Measurements from ENCODE around the gene INPP5K.
"Not testable (repeated sequence)": the region's sequence is repeated elsewhere in the genome, so short reads cannot be mapped to it uniquely, and the experiment has no call there.

Gene INPP5K

GRCh38 chr17:1546292-1546922, 30.0 kb upstream of the INPP5K start:
- DNase-seq, result no peak

DNA sequence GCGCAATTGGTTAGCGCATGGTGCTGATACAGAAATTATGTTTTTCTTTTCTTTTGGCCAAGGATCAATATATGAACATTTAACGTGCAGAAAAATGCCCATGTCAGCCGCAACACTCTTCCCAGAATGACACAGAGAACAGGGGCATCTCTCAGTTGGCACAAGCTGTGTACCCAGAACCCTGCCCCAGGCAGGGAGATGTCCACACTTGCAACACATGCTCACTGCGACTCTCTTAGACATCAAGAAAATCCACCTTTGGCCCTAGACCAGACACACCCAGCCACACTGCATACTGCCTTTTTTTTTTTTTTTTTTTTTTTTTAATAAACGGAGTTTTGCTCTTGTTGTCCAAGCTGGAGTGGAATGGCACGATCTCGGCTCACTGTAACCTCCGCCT, 29.2 kb upstream of the INPP5K start:
- DNase-seq, result no peak

DNA sequence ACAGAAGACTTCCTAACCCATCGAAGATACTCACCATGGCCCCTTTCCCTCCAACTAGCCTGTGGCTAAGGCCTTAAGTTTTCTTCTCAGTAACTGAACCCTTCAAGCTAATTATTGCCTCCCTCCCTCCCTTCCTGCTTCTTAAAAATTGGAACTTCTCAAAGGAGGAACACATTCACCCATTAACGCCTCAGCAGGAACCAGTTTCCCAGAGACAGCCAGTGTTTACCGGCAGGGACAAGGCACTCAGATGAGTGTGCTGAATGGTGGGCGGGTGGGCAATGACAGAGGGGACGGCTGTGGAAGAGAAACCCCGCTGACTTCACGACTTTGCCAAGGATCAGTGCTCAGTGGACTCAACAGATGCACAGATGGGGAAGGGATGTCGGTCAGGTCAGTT, 25.9 kb upstream of the INPP5K start:
- no peak for DNase-seq

DNA sequence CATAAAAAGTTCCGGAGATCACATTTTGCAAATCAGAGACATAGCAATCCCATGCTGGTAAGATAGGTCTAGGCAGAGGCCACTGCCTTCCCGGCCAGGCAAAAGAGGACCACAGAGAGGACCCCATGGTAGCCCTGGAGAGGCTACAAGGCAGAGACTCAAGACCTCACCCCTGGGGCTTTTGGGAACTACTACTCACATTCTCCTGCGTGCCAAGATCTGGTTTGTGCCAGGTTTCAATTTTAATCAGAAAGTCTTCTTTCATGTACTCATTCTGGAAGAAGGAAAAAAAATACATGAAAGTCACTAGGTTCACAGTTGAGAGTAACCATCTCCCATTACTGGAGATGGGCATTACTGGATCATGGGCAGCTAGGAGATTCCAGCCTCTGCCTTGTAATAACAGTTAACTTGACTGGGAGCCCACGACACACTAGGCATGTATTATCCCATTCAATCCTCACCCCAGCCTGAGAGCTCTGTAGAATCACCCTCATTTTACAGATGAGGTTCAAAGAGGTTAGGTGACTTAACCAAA, 25.0 kb upstream of the INPP5K start:
- DNase-seq, result no peak

DNA sequence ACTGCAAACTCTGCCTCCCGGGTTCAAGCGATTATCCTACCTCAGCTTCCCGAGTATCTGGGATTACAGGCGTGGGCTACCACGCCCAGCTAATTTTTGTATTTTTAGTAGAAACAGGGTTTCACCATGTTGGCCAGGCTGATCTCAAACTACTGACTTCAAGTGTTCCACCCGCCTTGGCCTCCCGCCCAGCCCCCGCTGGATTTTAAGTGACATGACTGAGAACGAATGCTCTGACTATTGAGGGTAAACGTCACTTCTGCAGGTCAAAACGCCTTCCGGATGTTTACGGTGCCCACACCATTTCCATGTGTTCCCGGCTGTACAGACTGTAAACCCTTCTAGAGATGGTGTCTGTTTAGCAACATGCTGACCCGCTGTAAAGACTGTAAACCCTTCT, 23.4 kb upstream of the INPP5K start:
- no peak for DNase-seq

GRCh38 chr17:1535737-1536136, 19.3 kb upstream of the INPP5K start:
- no peak for DNase-seq

DNA sequence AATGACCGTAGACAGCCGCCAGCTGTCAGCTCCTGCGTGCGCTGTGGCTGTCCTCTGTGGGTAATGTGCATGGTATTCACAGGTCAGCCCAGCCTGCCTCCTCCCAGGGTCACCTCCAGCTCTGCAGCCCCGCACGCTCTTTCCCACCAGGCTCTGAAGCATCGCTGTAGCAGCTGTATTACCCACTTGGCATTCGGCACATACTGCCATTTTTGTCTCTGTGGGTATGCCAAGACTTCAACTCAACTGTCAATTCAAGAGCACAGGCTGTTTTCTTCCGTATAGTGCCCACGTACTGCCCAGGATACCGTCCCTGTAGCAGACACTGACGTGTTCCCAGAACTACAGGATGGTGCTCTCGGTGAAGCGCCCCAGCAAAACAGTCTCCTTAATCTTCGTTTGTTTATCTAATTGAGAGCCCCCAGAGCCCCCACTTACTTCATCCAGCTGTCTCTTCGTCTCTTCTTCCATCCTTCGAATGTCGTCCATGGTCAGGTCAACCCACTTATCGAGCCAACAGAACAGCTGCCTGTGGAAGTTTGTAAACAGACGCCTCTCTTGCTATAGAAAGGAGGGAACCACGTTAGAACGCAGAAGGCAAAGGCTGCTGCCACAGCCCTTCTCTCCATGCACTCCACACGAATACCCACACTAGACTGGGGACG, 17.4 kb upstream of the INPP5K start:
- no peak for DNase-seq

DNA sequence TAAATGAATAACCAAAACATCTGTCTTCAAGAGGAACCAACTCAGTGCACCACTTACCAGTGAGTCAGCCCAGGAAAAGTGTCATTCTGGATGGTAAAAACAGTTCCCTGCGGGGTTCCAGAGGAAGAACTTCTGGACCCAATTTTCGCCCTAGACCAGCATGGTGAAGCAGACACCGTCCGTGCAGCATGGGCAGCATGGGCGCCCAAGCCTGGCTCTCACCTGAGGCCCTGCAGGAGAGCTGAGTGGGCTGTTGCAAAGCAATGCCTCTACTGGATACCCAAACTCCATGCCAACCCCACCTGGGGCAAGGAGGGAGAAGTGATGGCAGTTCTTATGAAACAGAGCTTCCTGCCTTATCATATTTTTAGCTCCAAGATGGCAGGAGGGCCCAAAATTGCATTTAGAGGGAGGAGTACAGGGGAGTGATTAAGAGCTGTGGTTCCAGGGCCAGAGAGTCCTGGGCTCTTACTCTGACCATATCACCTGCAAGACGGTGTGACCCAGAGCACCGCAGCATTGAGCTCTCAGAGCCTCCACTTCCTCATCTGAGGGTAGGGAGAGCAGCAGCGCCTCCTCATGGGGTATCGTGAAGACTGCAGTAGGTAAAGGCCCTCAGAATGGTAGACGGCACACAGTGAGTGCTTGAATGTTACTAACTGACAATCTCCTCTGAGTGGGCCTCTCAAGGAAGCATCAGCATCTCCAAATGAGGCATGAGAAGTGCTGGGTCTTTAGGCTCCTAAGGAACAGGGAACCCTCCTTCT, 16.6 kb upstream of the INPP5K start:
- DNase-seq, result no peak

DNA sequence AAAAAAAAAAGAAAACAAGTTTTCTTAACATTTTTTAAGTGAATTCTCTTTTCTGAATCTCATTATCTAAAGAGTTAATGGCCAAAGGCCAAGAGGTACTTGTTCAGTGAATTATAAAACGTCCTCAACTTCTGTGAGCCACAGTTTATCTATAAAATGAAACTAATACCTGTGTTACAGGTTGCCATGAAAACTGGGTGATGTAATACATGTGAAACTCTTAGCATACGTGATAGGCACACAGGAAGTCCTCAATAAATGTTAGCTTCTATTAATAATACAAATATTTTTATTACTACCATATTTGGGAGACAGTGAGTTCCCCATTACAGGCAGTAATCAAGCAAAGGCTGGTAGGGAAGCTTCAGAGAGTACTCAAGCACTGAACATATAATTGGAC, 13.5 kb upstream of the INPP5K start:
- DNase-seq, result no peak

DNA sequence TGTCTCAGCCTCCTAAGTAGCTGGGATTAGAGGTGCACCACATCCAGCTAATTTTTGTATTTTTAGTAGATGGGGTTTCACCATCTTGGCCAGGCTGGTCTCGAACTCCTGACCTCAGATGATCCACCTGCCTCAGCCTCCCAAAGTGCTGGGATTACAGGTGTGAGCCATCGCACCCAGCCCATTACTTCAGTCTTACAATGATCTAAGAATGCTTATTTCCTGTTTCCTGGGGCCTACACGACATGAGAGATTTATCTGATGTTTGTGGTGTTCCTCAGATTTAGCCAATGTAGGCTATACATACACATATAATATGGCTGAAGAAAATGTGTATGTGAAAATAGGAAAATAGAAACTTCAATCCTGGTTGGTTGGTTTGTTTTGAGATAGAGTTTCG, 10.5 kb upstream of the INPP5K start:
- DNase-seq, result not testable (repeated sequence)

DNA sequence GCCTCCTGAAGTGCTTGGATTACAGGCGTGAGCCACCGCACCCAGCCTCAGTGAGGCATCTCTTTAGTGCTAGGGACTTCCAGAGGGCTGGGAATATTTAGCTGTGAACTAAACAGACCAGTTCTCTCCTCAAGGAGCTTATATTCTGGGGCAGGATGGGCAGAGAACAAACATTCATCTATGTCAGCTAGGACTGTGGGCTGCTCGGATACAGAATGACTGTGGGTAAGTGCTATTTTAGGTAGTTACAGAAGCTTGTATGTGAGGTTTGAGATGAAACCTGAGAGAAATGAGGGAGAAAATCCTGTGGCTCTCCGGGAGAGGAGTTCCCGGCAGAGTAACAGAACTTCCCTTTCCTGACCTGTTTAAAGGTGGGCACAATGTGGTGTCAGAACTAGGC, 6.2 kb upstream of the INPP5K start:
- DNase-seq, result no peak

GRCh38 chr17:1521086-1521640, 4.8 kb upstream of the INPP5K start:
- DNase-seq, result no peak

DNA sequence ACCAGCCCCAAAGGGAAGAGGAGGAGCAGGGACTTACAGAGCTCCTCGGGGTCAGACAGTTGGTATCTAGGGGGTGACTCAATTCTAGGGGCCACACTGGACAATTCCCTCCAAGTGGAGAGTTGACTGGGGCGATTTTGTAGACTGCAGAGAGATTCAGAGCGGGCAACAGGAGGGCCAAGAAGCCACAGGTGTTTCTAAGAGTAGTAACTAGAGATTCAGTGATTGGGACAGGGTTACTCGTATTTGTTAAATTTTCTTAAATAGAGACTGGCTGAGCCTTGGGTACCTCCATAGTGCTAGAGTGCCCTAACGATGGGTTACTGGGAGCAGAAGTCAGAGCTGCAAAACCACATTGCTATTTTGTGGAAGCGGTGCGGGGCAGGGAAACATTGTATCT, 3.3 kb upstream of the INPP5K start:
- DNase-seq, result no peak

DNA sequence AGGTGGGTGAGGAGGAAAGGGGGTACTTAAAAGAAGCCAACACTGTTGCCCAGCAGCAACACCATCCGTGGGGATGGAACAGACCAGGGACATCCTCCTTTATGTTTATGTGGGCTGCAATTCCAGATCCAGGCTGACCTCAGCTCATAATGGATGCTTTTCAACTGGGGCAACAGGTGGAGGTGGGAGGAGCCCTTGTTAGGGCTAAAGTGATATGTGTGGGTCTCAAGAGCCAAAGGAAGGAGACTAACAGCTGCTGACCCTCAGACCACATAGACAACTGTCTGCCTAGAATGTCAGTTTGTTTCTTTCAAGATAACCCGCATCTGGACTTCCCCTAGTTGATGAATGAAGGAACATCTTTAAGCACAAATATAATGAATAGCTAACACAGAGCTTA, 2.0 kb upstream of the INPP5K start:
- DNase-seq, result no peak

- DNase-seq, result peak; percentile 35
These were observed 598 bp downstream of the INPP5K start for GRCh38 chr17:1515640-1516387.

DNA sequence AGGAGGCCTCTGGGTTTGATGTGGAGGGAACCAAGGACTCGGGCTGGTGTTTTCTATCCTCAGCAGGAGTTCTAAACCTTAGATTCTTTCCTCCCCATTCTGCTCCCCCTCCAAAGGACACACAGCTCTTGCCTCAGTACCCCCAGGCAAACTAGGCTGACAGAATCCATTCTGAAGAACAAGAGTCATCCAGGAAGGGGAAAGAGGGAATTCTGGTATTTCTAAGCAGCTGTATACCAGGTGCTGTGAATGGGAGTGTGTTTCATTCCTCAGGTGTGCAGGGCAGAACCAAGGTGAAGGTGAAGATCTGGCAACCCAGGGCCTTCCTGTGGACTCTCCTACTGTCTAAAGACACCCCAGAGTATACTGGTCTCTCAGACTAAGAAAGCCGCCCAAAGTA, 4.1 kb downstream of the INPP5K start:
- no peak for DNase-seq

GRCh38 chr17:1511756-1512321, 4.6 kb downstream of the INPP5K start:
- DNase-seq, result peak; percentile 36

- DNase-seq, result no peak
These were observed 5.1 kb downstream of the INPP5K start for GRCh38 chr17:1511290-1511689.

DNA sequence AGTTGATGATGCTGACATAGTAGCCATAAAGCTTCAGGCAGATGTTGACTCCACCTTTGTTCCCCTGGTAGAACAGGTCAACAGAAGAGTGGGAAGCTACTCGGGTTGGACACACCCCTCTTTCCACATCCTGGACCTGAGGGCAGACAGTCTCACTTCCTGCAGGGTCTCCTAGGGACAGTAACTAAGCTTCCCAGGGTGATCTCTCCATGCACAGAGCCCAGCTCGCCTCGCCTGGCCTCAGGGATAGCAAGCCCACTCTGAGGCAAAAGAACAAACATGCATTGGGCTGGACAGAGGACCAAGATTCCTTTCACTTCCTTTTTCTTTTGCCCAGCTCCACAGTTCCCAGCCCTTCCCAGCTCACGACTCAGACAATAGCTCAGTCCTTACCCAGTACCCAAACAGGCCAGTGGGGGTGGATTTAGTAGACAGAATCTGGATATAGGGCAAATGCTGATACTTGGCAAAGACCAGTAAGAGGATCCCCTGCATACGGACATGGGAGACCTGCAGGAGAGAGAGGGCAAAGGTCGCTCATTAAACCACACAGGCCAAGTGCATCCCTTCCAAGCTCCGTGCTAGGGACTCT, 7.0 kb downstream of the INPP5K start:
- DNase-seq, result no peak

DNA sequence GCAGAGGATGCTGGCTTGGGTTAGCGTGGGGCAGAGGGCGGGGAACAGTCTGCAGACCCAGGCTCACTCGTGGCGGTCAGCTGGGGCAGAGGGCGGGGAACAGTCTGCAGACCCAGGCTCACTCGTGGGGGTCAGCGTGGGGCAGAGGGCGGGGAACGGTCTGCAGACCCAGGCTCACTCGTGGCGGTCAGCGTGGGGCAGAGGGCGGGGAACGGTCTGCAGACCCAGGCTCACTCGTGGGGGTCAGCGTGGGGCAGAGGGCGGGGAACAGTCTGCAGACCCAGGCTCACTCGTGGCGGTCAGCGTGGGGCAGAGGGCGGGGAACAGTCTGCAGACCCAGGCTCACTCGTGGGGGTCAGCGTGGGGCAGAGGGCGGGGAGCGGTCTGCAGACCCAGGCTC, 7.7 kb downstream of the INPP5K start:
- not testable (repeated sequence) for DNase-seq

DNA sequence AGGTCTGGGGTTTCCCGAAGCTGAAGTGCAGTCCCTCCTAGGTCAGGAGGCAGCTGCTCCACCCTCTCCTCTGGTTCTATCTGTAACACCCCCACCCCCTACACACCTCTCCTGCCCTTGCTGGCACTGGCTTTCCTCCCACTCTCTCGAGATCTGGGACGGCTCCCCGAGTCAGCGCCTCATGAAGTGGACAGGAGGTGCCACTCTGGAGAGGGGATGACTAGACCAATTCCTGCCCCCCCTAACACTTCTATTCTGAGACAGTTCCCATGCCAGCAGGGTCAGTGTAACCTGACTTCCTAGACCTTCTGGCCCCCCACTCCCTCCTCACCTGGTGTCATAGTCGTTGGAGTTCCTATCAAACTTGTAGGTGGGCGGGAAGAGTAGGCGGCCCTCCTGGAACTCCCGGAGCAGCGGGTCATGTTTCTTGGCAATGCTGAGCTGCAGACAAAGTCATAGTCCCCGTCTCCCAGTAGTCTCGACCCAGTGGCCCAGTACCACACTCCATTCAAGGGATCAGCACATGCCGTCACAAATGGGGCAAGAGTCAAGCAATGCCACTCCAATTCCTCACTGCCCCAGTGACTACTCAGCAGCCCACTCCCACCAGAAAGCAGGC, 9.7 kb downstream of the INPP5K start:
- DNase-seq, result no peak

- DNase-seq, result no peak
These were observed 10.8 kb downstream of the INPP5K start for GRCh38 chr17:1505586-1505985.

All from NCI-H446 treated with DMSO at 0.1 percent for 48 hours (cell line).